Thyroid gland (tissue), 4 donors: ENCODE data around the gene STAG2. TPM values are rescaled to one million over a fixed set of nuclear protein-coding genes. Genes with fewer than 3 reads are reported as not detected.
"Not testable (repeated sequence)": the region's sequence is repeated elsewhere in the genome, so short reads cannot be mapped to it uniquely, and the experiment has no call there.

Source experiments
- DNase-seq, 2 donors: peaks; one replicate each; pipeline ENCODE4 v3.0.0-alpha.2; 2019
- H3K27ac ChIP-seq, 3 donors: fragments of 200-600 bp; sonication (generic); 1 replicate in 2 of 3; 2 replicates in 1 of 3; pipeline ENCODE4 v1.5.1; 2016 to 2019; ENCODE audit warnings: mild to moderate bottlenecking in 1 of 3, moderate library complexity in 1 of 3
- H3K27me3 ChIP-seq: fragments of 200-600 bp; sonication (generic); one replicate; pipeline ENCODE4 v1.5.1; 2019
- H3K36me3 ChIP-seq, 2 donors: fragments of 200-600 bp; sonication (generic); one replicate each; pipeline ENCODE4 v1.5.1; 2016 to 2019
- H3K4me1 ChIP-seq, 2 donors: fragments of 200-600 bp; sonication (generic); one replicate each; pipeline ENCODE4 v1.5.1; 2017 to 2019
- H3K4me3 ChIP-seq, 3 donors: fragments of 200-600 bp; sonication (generic); replicated peaks in 1 of 3; 1 replicate in 2 of 3; 2 replicates in 1 of 3; pipeline ENCODE4 v1.5.1; 2016; ENCODE audit warnings: mild to moderate bottlenecking in 1 of 3
- H3K9me3 ChIP-seq: fragments of 200-600 bp; sonication (generic); one replicate; pipeline ENCODE4 v1.5.1; 2017
- POLR2A ChIP-seq, 2 donors: fragments of 450-650 bp; IDR thresholded peaks; one replicate each; pipeline ENCODE4 v1.6.1; 2017; ENCODE audit warnings: antibody characterized with exemption in 2 of 2, mild to moderate bottlenecking in 2 of 2, moderate library complexity in 1 of 2
- WGBS, 2 donors: methylation state at CpG; one replicate each; pipeline ENCODE4 v1.1.5; 2017; 5-methylcytosine and 5-hydroxymethylcytosine counted together
- intact Hi-C: fragments of 100-400 bp; cut with DNase I; formaldehyde crosslinking; loops from one replicate; pipeline ENCODE4 v1.15.1; 2023
- total RNA-seq, 4 donors: library from RNA; depleted of rRNA; stranded (reverse); fragments of >200 nt; gene quantifications; one replicate each; pipeline ENCODE4 v1.2.3, GENCODE V29; 2016
- TF ChIP-seq, protein P1 (sequence below), 6 experiments: fragments of 200-600 bp in 3 of 6; fragments of 450-650 bp in 3 of 6; sonication (generic) in 3 of 6; IDR thresholded peaks; one replicate each; pipeline ENCODE4 v1.5.1; 2016 to 2019; ENCODE audit warnings: antibody characterized with exemption in 6 of 6, mild to moderate bottlenecking in 2 of 6, inconsistent platforms in 1 of 6, moderate library complexity in 1 of 6

STAG2 gene
- total RNA-seq, 4 donors from 2014 or later: 88.0 to 108 (median 104) TPM

DNA sequence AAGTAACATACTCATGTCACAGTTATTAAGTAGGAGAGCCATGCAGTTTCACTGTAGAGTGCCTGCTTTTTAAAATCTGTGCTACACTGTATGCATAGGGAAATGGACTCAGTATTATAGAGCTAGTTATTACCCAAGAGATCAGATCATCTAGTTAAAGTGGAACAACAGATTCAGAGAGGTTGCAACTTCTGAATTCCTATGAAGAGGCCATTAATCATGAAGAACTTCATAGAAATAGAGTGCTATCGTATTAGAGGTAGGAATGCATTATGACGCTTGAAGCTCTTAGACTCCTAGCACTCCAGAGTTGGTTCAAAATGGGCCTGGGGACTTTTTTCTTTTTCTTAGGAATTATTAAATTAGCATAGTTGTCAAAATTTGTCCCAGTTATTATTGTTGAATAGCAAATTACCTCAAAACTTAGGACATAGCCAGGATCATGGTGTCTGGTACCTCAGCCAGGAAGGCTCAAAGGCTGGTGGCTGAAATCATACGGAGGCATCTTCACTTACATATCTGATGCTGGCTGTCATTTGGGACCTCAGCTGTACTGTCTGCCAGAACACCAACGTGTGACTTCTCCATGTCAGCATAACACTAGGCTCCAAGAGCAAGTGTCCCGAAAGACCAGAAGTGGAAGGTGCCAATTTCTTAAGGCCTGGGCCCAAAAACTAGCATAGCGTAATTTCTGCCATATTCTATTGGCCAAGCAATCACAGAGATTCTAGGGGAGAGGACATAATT lies 125.7 kb downstream of the STAG2 start:
- no peaks in the 10 kb centered on the region for H3K27me3 ChIP-seq
- WGBS, 2 donors: 79 to 85% methylated on average over 4 to 6 of the region's 6 CpGs
- H3K4me3 ChIP-seq: no peak overlapping the region
- no peak for DNase-seq
- intact Hi-C loops: no loop called here
- H3K9me3 ChIP-seq: no peaks in the 10 kb centered on the region
- H3K4me1 ChIP-seq: no peaks in the 10 kb centered on the region
- TF ChIP-seq, protein P1, sequence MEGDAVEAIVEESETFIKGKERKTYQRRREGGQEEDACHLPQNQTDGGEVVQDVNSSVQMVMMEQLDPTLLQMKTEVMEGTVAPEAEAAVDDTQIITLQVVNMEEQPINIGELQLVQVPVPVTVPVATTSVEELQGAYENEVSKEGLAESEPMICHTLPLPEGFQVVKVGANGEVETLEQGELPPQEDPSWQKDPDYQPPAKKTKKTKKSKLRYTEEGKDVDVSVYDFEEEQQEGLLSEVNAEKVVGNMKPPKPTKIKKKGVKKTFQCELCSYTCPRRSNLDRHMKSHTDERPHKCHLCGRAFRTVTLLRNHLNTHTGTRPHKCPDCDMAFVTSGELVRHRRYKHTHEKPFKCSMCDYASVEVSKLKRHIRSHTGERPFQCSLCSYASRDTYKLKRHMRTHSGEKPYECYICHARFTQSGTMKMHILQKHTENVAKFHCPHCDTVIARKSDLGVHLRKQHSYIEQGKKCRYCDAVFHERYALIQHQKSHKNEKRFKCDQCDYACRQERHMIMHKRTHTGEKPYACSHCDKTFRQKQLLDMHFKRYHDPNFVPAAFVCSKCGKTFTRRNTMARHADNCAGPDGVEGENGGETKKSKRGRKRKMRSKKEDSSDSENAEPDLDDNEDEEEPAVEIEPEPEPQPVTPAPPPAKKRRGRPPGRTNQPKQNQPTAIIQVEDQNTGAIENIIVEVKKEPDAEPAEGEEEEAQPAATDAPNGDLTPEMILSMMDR (IDR thresholded peaks at IDR 0.05): no peak
- TF ChIP-seq POLR2A (IDR thresholded peaks at IDR 0.05): no peak
- H3K27ac ChIP-seq: no peak overlapping the region
- peaks cover 11 to 15% of the 10 kb centered on the region in 2 donors for H3K36me3 ChIP-seq

DNA sequence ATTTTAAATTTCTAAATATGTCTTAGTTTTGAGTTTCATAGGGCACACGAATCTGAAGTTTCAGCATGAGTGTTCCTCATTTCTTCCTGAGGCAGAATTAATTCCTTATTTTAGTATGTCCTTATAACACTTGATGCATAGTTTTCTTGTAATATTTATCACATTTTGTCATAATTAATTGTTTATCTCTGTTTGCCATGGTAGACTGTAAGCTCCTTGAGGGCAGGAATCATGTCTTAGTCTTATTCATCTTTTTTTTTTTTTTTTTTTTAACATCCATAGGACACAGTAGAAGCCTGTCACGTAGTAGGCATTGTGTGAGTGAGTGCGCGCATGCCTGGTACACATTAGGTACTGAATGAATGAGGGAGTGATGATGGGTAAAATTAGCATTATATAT lies 131.7 kb downstream of the STAG2 start:
- Histone ChIP-seq H3K4me3 (no peak overlapping the region), H3K9me3 (no peaks in the 10 kb centered on the region), H3K4me1 (no peaks in the 10 kb centered on the region), H3K27me3 (no peaks in the 10 kb centered on the region), H3K36me3 (peaks cover 0 to 10% of the 10 kb centered on the region in 2 donors), H3K27ac (no peak overlapping the region)
- TF ChIP-seq POLR2A (IDR thresholded peaks at IDR 0.05): no peak
- TF ChIP-seq, protein P1 (IDR thresholded peaks at IDR 0.05): no peak
- WGBS, 2 donors: 93 to 98% methylated on average over 4 of the region's 4 CpGs
- no peak for DNase-seq
- intact Hi-C loops: no loop called here

DNA sequence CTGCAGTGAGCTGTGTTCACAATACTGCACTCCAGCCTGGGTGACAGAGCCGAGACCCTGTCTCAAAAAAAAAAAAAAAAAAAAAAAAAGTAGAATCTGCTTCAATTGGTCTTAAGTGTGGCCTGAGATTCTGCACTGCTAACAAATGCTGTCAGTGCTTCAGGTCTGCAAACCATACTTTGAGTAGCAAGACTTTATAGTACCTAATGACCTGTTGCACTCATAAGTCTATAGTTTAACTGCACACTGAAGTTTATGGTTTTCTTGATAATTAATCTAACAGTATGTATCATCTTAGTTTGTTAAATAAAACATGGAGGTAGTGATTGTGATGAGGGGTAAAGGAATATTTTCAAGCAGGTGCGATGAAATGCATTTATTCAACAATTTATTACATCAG lies 135.6 kb downstream of the STAG2 start:
- 81 to 85% methylated on average over 2 of the region's 2 CpGs for WGBS, 2 donors
- Histone ChIP-seq H3K4me3 (no peak overlapping the region), H3K27me3 (no peaks in the 10 kb centered on the region), H3K36me3 (peaks cover 0 to 7% of the 10 kb centered on the region in 2 donors), H3K4me1 (no peaks in the 10 kb centered on the region), H3K9me3 (no peaks in the 10 kb centered on the region), H3K27ac (no peak overlapping the region)
- intact Hi-C loops: no loop called here
- no peak for DNase-seq
- TF ChIP-seq POLR2A (IDR thresholded peaks at IDR 0.05): no peak
- TF ChIP-seq, protein P1 (IDR thresholded peaks at IDR 0.05): no peak

DNA sequence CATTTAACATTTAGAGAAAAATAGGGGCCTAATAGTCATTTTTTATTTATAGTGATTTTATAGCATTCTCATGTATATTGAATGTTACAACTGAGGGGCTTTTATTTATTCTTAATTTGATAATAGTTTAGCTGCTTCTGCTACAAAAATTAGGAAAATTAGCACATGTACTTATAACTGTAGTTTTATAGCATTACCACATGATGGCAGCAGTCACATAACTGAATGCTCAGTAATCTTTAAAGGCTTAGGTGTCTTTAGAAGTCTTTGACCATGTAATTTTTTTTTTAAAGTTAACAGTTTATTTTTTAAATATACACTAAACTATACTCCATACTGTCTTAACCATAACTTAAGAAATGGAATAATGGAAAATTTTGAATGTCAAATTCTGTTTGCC lies 136.6 kb downstream of the STAG2 start:
- peaks cover 0 to 7% of the 10 kb centered on the region in 2 donors for H3K36me3 ChIP-seq
- no peak for DNase-seq
- TF ChIP-seq, protein P1 (IDR thresholded peaks at IDR 0.05): peak in 3 of 6 experiments; percentile 35 to 40 (median 39)
- no peak for TF ChIP-seq POLR2A (IDR thresholded peaks at IDR 0.05)
- H3K9me3 ChIP-seq: no peaks in the 10 kb centered on the region
- intact Hi-C loops: no loop called here
- no peaks in the 10 kb centered on the region for H3K4me1 ChIP-seq
- H3K4me3 ChIP-seq: no peak overlapping the region
- no peaks in the 10 kb centered on the region for H3K27me3 ChIP-seq
- H3K27ac ChIP-seq: no peak overlapping the region

DNA sequence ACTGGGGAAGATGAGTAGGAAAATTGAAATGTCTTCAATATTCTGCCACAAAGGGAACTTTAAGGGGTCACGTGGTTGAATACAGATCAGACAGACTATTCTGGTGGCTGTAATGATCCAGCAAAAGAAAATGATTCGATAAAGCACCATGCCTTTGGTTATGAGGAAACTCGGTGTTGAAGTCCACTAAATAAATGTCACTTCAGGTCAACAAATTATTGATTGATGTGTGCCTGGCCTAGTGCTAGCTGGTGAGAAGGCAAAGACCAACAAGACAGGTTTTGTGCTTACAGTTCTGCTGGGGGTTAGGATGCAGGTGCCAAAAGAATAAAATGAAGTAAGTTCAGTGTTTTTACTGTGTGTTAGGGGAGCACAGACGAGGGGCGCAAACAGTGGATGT lies 142.5 kb downstream of the STAG2 start:
- WGBS, 2 donors: 96 to 99% methylated on average over 5 of the region's 5 CpGs
- H3K27ac ChIP-seq: no peak overlapping the region
- no peak for DNase-seq
- H3K4me1 ChIP-seq: no peaks in the 10 kb centered on the region
- no peak overlapping the region for H3K4me3 ChIP-seq
- H3K36me3 ChIP-seq: no peaks in the 10 kb centered on the region
- H3K9me3 ChIP-seq: no peaks in the 10 kb centered on the region
- no peak for TF ChIP-seq POLR2A (IDR thresholded peaks at IDR 0.05)
- TF ChIP-seq, protein P1 (IDR thresholded peaks at IDR 0.05): no peak
- no peaks in the 10 kb centered on the region for H3K27me3 ChIP-seq
- intact Hi-C loops: no loop called here

DNA sequence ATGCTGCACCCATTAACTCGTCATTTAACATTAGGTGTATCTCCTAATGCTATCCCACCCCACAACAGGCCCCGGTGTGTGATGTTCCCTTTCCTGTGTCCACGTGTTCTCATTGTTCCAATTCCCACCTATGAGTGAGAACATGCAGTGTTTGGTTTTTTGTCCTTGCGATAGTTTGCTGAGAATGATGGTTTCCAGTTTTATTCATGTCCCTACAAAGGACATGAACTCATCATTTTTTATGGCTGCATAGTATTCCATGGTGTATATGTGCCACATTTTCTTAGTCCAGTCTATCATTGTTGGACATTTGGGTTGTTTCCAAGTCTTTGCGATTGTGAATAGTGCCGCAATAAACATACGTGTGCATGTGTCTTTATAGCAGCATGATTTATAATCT lies 143.0 kb downstream of the STAG2 start:
- H3K4me1 ChIP-seq, intact Hi-C loops, H3K9me3 ChIP-seq, H3K27me3 ChIP-seq, H3K36me3 ChIP-seq, H3K4me3 ChIP-seq, DNase-seq, H3K27ac ChIP-seq: not testable (repeated sequence)
- WGBS, 2 donors: 86 to 100% methylated on average over 7 of the region's 7 CpGs
